Measurements from ENCODE around the gene DACT3. TPM values are rescaled to one million over a fixed set of nuclear protein-coding genes. Genes with fewer than 3 reads are reported as not detected.
A peak's percentile ranks its signal among the peaks of the same experiment; 100 is the strongest.

DACT3 gene
- total RNA-seq, 1 experiment from 2014 or later = 0.75 TPM

Small RNA genes lying within 50 kb of the gene (microRNA-seq; reads per million reads assigned to microRNA genes)
- gene MIR320E = 4.1 reads per million, percentile 27 among the genes with 10 or more reads in this experiment

Other genes with a start within 250 kb of the DACT3 start
- gene CCDC8, start 247.6 kb downstream of the DACT3 start, total RNA-seq (2022) = 0.18 and 0.37 TPM in 2 replicates
- gene PNMA8C, start 232.2 kb downstream of the DACT3 start, total RNA-seq (2022) = not detected in 2 replicates
- not detected in 2 replicates for gene PNMA8A, start 189.6 kb downstream of the DACT3 start, total RNA-seq (2022)
- gene PNMA8B, start 165.3 kb downstream of the DACT3 start, total RNA-seq (2022) = 0.11 TPM in 1 of 2 replicates, not detected in the other
- gene CALM3, start 59.9 kb downstream of the DACT3 start, total RNA-seq (2022) = 465 and 484 TPM in 2 replicates
- gene PTGIR, start 36.1 kb downstream of the DACT3 start, total RNA-seq (2022) = not detected in 2 replicates
- not detected in 2 replicates for gene GNG8, start 25.0 kb downstream of the DACT3 start, total RNA-seq (2022)
- 45.4 and 48.4 TPM in 2 replicates for gene PRKD2, start 55.9 kb upstream of the DACT3 start, total RNA-seq (2022)
- gene FKRP, start 84.9 kb upstream of the DACT3 start, total RNA-seq (2022) = 30.6 and 33.1 TPM in 2 replicates
- 151 and 162 TPM in 2 replicates for gene STRN4, start 85.3 kb upstream of the DACT3 start, total RNA-seq (2022)
- gene SLC1A5, start 127.4 kb upstream of the DACT3 start, total RNA-seq (2022) = 497 and 512 TPM in 2 replicates
- 211 and 234 TPM in 2 replicates for gene AP2S1, start 189.7 kb upstream of the DACT3 start, total RNA-seq (2022)
- 81.7 and 85.9 TPM in 2 replicates for gene ARHGAP35, start 199.8 kb upstream of the DACT3 start, total RNA-seq (2022)

Data from Caco-2 (cell line).